Gastrocnemius medialis (tissue), 4 donors: Measurements from ENCODE around the gene RARA.

Experiments
- CTCF ChIP-seq, 5 experiments: fragments of 450-650 bp in 3 of 5; fragments of 200-600 bp in 2 of 5; sonication (generic) in 2 of 5; IDR thresholded peaks in 4 of 5; conservative IDR thresholded peaks in 1 of 5; 1 replicate in 4 of 5; 2 replicates in 1 of 5; pipeline ENCODE4 v1.5.1; 2016 to 2019; ENCODE audit warnings: antibody characterized with exemption in 5 of 5, mild to moderate bottlenecking in 3 of 5, moderate library complexity in 3 of 5
- POLR2A ChIP-seq, 2 donors: fragments of 450-650 bp; IDR thresholded peaks; one replicate each; pipeline ENCODE4 v1.6.1; 2017; ENCODE audit warnings: antibody characterized with exemption in 2 of 2, mild to moderate bottlenecking in 2 of 2, moderate library complexity in 2 of 2

- TF ChIP-seq CTCF (IDR thresholded peaks at IDR 0.05 in 4 of 5, conservative IDR thresholded peaks at IDR 0.05 in 1 of 5): no peak
- TF ChIP-seq POLR2A (IDR thresholded peaks at IDR 0.05): peak; percentile 86 to 91
These were observed 32.2 kb downstream of the RARA start for GRCh38 chr17:40340880-40341807.
